Measurements from ENCODE around the gene GATA2. TPM values are rescaled to one million over a fixed set of nuclear protein-coding genes. Genes with fewer than 3 reads are reported as not detected.

Gene GATA2
- total and polyA plus RNA-seq, 2 of the 13 experiments (the other 11 are each of a cell fraction or from before 2014, with no cell fraction given) = 3.5 to 6.2 TPM

DNA sequence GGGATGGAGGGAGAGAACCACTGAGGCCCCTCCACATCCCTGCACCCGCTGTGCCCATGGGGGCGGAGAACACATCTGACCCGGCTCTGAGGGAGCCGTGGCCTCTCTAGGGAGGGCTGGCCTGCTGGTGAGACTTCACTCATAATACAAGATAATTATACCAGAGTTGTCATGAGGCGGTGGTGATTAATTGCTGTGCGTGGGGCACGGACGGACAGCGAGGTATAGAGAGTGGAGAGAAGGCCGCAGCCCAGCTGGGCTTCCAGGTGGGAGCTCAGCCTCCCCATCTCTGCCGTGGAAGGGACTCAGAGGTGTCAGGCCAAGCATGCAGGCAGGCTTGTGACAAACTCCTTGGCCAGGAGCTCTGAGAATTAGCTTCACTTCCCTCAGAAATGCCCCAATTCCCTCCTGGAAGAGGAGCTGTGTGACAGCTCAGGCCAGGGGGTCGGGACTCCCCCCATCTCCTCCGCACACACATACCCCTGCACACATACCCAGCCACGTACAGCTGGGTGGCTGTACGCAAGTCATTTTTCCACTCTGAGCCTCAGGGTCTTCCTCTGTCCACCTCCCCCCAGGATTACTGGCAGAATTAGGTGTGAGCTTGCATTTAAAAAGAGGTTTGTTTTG is 6.0 kb upstream of the GATA2 start (continued):
- no peak for TF ChIP-seq NR2F1 (CRISPR knock-in tag; IDR thresholded peaks at IDR 0.05)
- TF ChIP-seq YEATS2 (CRISPR knock-in tag; IDR thresholded peaks at IDR 0.05; ENCODE audit: borderline replicate concordance) = no peak

DNA sequence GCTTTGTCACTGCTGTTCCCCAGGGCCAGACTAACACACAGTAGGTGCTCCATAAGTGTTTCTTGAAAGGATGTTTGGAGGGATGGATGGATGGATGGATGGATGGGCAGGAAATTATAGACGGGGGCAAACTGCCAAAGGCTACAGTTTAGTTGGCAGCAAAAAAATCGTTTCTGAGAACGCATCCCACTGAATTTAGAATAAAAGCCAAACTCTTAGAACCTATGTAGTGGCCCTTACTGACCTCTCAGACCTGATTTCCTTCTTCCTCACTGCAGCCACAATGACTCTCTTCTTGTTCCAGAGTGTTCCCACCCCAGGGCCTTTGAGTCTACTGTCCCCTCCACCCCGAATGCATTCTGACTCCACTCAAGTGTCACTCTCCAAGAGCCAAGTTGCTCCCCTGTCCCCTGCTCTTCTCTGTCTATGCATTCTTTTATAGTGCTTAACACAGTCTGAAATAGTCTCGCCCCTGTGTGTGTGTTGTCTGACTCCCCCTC is 5.2 kb upstream of the GATA2 start:
- 75% methylated on average over 5 of the region's 5 CpGs for WGBS (ENCODE audit: low lambda C conversion rate)
- intact Hi-C loops (cut with micrococcal nuclease; ENCODE audit: unreplicated experiment) (loop anchor here (1.0 kb wide), 1 partner anchor 327 kb away; no protein-coding TSS in a partner anchor), in situ Hi-C loops (cut with HindIII; ENCODE audit: extremely low pct_ligation_motif_present, low pct_unique_long_range_greater_than_20kb) (no loop called here)
- FAIRE-seq (no peak), DNase-seq (ENCODE audit: low spot score) (no peak), ATAC-seq (no peak)
- Histone ChIP-seq H3K9me3 (ENCODE audit: low read length) (no peaks in the 10 kb centered on the region), H3K9ac (ENCODE audit: insufficient read depth, low read depth, low read length) (no peak overlapping the region), H3K36me3 (replicated peaks in 1 of 2; ENCODE audit: control insufficient read depth in 1 of 2, insufficient read depth in 2 of 2, low read length in 2 of 2) (0 out of 5 replicates have a peak, but pooled peaks cover 0 to 1% of the 10 kb centered on the region in 2 experiments), H3K79me2 (ENCODE audit: insufficient read depth, low read length) (no peaks in the 10 kb centered on the region), H3K27me3 (ENCODE audit: control insufficient read depth in 1 of 2, insufficient read depth in 2 of 2, low read length in 2 of 2) (no peaks in the 10 kb centered on the region), H3K27ac (ENCODE audit: extremely low read length, insufficient read depth, low read length) (no peak overlapping the region), H3K4me1 (ENCODE audit: insufficient read depth, low read length) (peaks cover 13% of the 10 kb centered on the region), H3K4me3 (replicated peaks in 1 of 3; ENCODE audit: insufficient read depth in 1 of 3, low read depth in 2 of 3, low read length in 3 of 3) (no peak overlapping the region), H4K20me1 (ENCODE audit: insufficient read depth, low read length) (peaks cover 6% of the 10 kb centered on the region; the same call in 1 of the 2 replicates), H2AFZ (ENCODE audit: low read length) (no peak overlapping the region), H3K4me2 (ENCODE audit: low read depth, low read length) (no peak overlapping the region)
- TF ChIP-seq TBL1XR1 (IDR thresholded peaks at IDR 0.05; ENCODE audit: borderline replicate concordance, low read length, partially characterized antibody) (no peak), ZNF280D (CRISPR knock-in tag; IDR thresholded peaks at IDR 0.05) (no peak), ZNF556 (CRISPR knock-in tag; IDR thresholded peaks at IDR 0.05; ENCODE audit: borderline replicate concordance) (no peak), HOXA7 (CRISPR knock-in tag; IDR thresholded peaks at IDR 0.05) (no peak), CEBPG (CRISPR knock-in tag; IDR thresholded peaks at IDR 0.05) (no peak), RXRA (CRISPR knock-in tag; IDR thresholded peaks at IDR 0.05) (no peak), DRAP1 (CRISPR knock-in tag; IDR thresholded peaks at IDR 0.05) (no peak), MAZ (IDR thresholded peaks at IDR 0.05; ENCODE audit: borderline replicate concordance, low read depth, low read length) (no peak), MAZ (CRISPR knock-in tag; IDR thresholded peaks at IDR 0.05; ENCODE audit: low read depth) (no peak), ZNF552 (CRISPR knock-in tag; IDR thresholded peaks at IDR 0.05; ENCODE audit: borderline replicate concordance) (no peak), HCFC1 (IDR thresholded peaks at IDR 0.05; ENCODE audit: low read depth, low read length) (no peak), ATAD3A (CRISPR knock-in tag; IDR thresholded peaks at IDR 0.05) (no peak)
- TF ChIP-seq, protein P1, sequence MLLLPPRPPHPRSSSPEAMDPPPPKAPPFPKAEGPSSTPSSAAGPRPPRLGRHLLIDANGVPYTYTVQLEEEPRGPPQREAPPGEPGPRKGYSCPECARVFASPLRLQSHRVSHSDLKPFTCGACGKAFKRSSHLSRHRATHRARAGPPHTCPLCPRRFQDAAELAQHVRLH (CRISPR knock-in tag; IDR thresholded peaks at IDR 0.05; ENCODE audit: borderline replicate concordance, low read depth) = no peak
- ChIA-PET POLR2A (no interaction called here), CTCF (ENCODE audit: low intra/inter-chr PET ratio, low total read pairs) (interaction anchor here (0.7 to 1.9 kb wide), 4 partner anchors 72 to 403 kb away, joined by 3 to 10 read pairs (median 6); no protein-coding TSS in a partner anchor)
- BruUV-seq (replicated peaks) = no TSS peak
